Testis (tissue), 2 donors: Measurements from ENCODE around the gene HLA-A.

Experiments
- POLR2A ChIP-seq: fragments of 450-650 bp; IDR thresholded peaks from one replicate; pipeline ENCODE4 v1.6.1; 2017; ENCODE audit warnings: antibody characterized with exemption, mild to moderate bottlenecking, moderate library complexity
- TF ChIP-seq, protein P1 (sequence below), 3 experiments: fragments of 450-650 bp in 2 of 3; fragments of 200-600 bp in 1 of 3; sonication (generic) in 1 of 3; IDR thresholded peaks; one replicate each; pipeline ENCODE4 v1.5.1; 2016 to 2019; ENCODE audit warnings: antibody characterized with exemption in 3 of 3, mild to moderate bottlenecking in 2 of 3, moderate library complexity in 1 of 3

DNA sequence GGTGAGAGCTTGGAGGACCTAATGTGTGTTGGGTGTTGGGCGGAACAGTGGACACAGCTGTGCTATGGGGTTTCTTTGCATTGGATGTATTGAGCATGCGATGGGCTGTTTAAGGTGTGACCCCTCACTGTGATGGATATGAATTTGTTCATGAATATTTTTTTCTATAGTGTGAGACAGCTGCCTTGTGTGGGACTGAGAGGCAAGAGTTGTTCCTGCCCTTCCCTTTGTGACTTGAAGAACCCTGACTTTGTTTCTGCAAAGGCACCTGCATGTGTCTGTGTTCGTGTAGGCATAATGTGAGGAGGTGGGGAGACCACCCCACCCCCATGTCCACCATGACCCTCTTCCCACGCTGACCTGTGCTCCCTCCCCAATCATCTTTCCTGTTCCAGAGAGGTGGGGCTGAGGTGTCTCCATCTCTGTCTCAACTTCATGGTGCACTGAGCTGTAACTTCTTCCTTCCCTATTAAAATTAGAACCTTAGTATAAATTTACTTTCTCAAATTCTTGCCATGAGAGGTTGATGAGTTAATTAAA lies 3.0 kb downstream of the HLA-A start:
- TF ChIP-seq, protein P1, sequence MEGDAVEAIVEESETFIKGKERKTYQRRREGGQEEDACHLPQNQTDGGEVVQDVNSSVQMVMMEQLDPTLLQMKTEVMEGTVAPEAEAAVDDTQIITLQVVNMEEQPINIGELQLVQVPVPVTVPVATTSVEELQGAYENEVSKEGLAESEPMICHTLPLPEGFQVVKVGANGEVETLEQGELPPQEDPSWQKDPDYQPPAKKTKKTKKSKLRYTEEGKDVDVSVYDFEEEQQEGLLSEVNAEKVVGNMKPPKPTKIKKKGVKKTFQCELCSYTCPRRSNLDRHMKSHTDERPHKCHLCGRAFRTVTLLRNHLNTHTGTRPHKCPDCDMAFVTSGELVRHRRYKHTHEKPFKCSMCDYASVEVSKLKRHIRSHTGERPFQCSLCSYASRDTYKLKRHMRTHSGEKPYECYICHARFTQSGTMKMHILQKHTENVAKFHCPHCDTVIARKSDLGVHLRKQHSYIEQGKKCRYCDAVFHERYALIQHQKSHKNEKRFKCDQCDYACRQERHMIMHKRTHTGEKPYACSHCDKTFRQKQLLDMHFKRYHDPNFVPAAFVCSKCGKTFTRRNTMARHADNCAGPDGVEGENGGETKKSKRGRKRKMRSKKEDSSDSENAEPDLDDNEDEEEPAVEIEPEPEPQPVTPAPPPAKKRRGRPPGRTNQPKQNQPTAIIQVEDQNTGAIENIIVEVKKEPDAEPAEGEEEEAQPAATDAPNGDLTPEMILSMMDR (IDR thresholded peaks at IDR 0.05): no peak
- no peak for TF ChIP-seq POLR2A
